Ramos (cell line): ENCODE measurements around the gene TSR1.
"Not testable (repeated sequence)": the region's sequence is repeated elsewhere in the genome, so short reads cannot be mapped to it uniquely, and the experiment has no call there.

Experiments used
- in situ Hi-C: fragments of 300-500 bp; cut with MboI; formaldehyde crosslinking; loops from one replicate; pipeline ENCODE4 v1.14.3; 2022; ENCODE audit warnings: low sequenced_read_pairs; ENCODE audit not compliant: unreplicated experiment

Gene TSR1

GRCh38 chr17:2343421-2343820 lies 7.2 kb upstream of the TSR1 start:
- in situ Hi-C loops = no loop called here

- in situ Hi-C loops = no loop called here
Measured at GRCh38 chr17:2338315-2338657, 2.0 kb upstream of the TSR1 start.

- in situ Hi-C loops = no loop called here
Measured at GRCh38 chr17:2337544-2338314, 1.5 kb upstream of the TSR1 start.

- in situ Hi-C loops = no loop called here
Measured at GRCh38 chr17:2336852-2337543, 741 bp upstream of the TSR1 start, which contains the start of gene SGSM2. SGSM2 (plus strand) TSS chr17:2337501; CDS start chr17:2337689, 188 bp downstream.

- in situ Hi-C loops = no loop called here
Measured at GRCh38 chr17:2335726-2336214, 487 bp downstream of the TSR1 start.

GRCh38 chr17:2331303-2331702 lies 5.0 kb downstream of the TSR1 start:
- in situ Hi-C loops = no loop called here

GRCh38 chr17:2323629-2324314 lies 12.5 kb downstream of the TSR1 start:
- in situ Hi-C loops = no loop called here

GRCh38 chr17:2321399-2321798 lies 14.9 kb downstream of the TSR1 start:
- in situ Hi-C loops = no loop called here

- in situ Hi-C loops = no loop called here
Measured at GRCh38 chr17:2319051-2319450, 17.2 kb downstream of the TSR1 start.

- in situ Hi-C loops = no loop called here
Measured at GRCh38 chr17:2317796-2318195, 18.5 kb downstream of the TSR1 start.

GRCh38 chr17:2316916-2317205 lies 19.4 kb downstream of the TSR1 start:
- in situ Hi-C loops = not testable (repeated sequence)

GRCh38 chr17:2312736-2313135 lies 23.5 kb downstream of the TSR1 start:
- in situ Hi-C loops = no loop called here

- in situ Hi-C loops = no loop called here
Measured at GRCh38 chr17:2309338-2310154, 26.7 kb downstream of the TSR1 start.

- in situ Hi-C loops = no loop called here
Measured at GRCh38 chr17:2304931-2305330, 31.3 kb downstream of the TSR1 start.

- in situ Hi-C loops = no loop called here
Measured at GRCh38 chr17:2303204-2304188, 32.8 kb downstream of the TSR1 start, which contains the start of the genes SMG6 and SRR. SMG6 (minus strand) TSS chr17:2303785; CDS start chr17:2303720, 65 bp downstream. SRR (plus strand) TSS chr17:2303950; CDS start chr17:2315561, 11,611 bp downstream.

- in situ Hi-C loops = no loop called here
Measured at GRCh38 chr17:2302778-2303203, 33.5 kb downstream of the TSR1 start.

GRCh38 chr17:2299756-2300155 lies 36.5 kb downstream of the TSR1 start:
- in situ Hi-C loops = no loop called here

- in situ Hi-C loops = no loop called here
Measured at GRCh38 chr17:2299136-2299535, 37.1 kb downstream of the TSR1 start.

- in situ Hi-C loops = no loop called here
Measured at GRCh38 chr17:2297023-2297422, 39.2 kb downstream of the TSR1 start.
